HG03457 (cell line): ENCODE results near the gene PLTP.

Source experiments
- ATAC-seq: cut with Tn5 transposase; IDR thresholded peaks from one replicate; pipeline ENCODE4 v1.9.1; 2021; ENCODE audit warnings: moderate number of reproducible peaks; ENCODE audit not compliant: unreplicated experiment

Gene PLTP

DNA sequence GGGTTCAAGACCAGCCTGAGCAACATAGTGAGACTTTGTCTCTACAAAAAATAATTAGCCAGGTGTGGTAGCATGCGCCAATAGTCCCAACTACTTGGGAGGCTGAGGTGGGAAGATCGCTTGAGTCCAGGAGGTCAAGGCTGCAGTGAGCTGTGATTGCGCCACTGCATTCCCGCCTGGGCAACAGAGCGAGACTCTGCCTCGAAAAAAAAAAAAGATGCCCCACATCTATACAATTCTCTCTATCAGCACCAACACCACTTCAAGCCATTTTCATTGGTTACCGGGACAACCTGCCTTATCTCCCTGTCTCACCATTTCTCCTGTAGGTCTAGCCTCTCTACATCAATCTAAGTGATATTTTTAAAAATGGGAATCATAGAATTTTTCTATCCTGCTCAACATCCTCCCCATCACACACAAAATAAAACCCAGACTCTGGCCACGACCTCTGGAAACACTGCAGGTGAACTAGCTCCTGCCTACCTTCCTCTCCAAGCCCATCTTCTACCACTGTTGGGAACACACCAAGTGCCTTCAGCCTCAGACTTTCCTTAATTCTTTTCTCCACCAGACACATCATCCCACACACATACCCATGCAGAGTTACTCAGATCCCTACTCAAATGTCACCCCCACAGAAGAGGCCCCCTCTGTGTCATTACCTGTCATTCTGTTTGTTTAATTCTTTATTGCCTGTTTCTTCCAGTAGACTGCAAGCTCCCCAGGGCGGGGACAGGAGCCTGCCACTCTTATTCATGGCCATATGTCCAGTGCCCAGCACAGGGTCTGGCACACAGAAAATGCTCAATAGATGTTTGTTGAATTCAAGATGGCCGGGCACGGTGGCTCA, 9.6 kb upstream of the PLTP start:
- no peak for ATAC-seq

GRCh38 chr20:45920462-45921336, 8.7 kb upstream of the PLTP start:
- no peak for ATAC-seq

DNA sequence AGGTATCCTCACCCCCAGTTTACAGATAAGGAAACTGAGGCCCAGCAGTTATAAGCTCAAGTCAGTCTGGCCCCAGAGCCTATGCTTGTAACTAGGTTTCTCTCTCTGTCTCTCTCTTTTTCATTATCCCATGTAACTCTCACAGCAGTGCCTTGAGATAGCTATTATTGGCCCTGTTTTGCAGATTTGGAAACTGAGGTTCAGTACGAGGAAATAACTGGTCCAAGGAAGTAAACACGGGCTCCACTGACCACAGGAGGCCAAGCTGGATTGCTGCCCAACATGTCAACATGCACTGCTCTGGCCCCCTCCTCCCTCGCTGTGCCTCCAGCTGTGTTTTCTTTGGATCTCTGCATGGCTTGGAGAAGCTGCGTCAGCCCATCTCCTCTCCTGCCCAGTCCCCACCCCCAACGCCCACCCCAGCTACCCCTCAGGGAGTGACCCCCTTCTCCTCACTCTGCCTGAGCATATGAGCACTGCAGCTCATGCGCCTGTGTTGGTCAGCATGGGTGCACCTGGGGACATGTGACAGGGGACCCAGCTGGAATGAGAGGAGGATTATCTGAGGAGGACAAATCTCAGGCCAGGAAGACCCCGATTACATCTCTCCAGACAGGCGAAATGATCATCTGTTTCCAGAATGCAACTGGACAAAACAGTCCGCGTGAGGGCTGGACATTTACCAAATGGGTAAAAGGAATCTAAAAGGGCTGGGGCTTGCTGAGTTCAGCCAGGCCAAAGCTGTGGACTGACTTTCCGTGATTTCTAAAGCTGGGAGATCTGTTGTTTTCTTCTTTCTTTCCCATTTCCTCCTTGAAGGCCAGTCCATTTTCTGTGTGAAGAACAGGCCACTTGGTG, 7.8 kb upstream of the PLTP start:
- ATAC-seq = no peak

GRCh38 chr20:45918779-45919537, 7.0 kb upstream of the PLTP start:
- ATAC-seq = no peak

DNA sequence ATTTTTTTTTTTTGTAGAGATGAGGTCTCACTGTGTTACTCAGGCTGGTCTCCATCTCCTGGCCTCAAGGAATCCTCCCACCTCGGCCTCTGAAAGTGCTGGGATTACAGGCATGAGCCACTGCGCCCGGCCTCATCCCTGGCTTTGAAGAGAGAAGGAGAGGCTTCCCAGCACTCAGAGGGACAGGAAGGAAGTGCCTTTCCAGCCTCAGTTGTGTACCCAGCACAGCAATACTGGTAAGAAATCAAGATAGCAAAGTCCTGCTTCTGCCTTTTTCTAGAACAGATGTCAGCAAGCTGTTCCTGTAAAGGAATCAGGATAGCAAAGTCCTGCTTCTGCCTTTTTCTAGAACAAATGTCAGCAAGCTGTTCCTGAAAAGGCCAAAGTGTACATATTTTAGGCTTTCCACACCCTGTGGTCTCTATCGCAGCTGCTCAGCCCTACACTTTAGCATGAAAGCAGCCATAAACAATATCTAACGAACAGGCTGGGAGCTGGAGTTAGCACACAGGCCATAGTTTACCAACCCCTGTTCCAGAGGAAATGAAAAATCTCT, 6.3 kb upstream of the PLTP start:
- no peak for ATAC-seq

DNA sequence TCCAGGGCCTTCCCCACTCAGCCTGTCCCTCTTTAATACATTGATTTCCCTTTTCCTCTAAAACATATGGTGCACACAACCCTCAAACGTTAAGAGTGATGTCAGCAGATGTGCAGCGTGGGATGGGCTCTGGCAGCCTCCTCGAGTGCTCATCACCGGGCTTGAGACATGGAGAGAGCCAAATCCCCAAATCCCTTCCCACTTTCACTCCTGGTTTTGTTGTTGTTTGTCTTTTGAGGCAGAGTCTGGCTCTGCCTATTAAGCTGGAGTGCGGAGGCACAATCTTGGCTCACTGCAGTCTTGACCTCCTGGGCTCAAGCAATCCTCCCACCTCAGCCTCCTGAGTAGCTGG, 5.8 kb upstream of the PLTP start:
- no peak for ATAC-seq

DNA sequence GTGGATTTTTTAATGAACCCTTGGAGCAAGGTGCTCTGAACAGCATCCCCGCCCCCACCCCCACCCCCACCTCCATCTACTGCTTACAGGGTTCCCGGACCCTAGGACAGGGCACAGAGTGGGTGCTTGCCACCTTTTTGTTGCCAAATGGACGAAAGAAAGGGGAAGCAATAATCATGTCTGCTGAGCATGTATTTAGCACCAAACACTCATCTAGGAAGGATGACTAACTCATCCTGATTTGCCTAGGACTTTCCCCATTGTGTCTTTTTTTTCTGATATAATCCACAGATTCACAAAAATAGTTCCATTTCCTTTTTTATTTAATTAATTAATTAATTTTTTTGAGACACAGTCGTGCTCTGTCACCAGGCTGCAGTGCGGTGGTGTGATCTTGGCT, 1.2 kb upstream of the PLTP start:
- no peak for ATAC-seq

- no peak for ATAC-seq
Observed at GRCh38 chr20:45912344-45912682, 358 bp upstream of the PLTP start.

DNA sequence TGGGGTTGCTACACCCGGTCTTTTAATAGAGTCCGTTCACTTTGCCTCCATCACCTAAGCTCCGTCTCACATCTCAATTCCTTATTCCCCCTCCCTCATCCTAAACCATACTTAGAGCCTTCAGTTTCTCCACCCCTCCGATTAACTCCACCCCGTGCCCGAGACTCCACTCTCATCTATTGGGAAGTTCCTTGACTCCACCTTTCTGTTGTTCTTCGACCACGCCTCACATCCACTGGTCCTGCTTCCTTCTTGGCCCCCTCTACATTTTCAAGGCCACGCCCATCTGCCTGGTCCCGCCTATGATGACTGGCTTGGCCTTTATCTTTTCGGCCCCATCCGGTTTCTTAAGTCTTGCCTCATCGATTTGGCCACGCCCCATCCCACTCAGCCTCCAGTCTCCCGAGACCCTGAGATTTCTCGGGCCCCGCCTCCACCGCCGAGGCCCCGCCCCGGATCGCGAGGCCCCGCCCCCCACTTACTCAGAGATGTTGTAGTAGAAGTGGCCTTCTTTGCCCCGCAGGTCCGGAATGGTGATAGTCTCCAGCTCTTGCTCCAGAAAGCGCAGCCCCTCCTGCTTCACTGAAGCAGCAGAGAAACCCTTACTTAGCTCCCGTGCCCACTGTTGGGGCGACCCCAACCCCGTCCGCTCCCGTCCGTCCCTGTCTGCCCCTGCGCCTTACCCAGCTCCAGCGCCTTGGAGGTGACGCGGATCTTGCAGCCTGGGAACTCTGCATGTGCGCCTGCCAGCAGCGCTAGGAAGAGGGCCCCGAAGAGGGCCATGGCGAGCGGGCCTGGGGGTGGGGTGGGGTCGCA, 1.1 kb downstream of the PLTP start:
- peak; percentile 72 for ATAC-seq

DNA sequence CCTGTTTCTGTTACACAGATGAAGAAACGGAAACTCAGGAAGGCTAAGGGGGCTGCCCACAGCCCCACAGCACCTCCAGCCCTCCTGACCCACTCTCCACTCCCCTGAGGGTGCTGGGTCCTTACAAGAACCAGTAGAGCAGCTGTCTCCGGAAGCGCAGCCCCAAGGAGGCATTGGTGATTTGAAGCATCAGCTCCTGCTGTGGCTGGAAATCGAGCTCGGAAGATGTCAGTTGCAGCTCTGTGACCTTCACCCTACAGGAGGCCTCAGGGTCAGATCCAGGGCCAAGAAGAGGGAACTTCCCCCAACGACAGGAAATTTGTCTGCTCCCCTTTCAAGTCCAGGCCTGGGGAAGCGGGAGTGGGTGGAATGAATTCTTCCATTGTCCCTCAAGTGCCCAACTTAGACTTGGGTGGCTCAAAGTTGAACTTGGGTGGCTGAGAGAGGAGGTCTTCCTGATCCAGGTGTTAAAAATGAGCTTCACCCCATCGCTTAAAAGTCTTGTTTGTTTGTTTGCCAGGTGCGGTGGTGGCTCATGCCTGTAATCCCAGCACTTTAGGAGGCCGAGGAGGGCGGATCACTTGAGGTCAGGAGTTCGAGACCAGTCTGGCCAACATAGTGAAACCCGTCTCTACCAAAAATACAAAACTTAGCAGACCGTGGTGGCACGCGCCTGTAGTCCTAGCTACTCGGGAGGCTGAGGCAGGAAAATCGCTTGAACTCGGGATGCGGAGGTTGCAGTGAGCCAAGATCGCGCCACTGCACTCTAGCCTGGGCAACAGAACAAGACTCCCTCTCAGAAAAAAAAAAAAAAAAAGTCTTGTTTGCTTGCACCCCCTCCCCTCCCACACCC, 1.9 kb downstream of the PLTP start:
- ATAC-seq = no peak

DNA sequence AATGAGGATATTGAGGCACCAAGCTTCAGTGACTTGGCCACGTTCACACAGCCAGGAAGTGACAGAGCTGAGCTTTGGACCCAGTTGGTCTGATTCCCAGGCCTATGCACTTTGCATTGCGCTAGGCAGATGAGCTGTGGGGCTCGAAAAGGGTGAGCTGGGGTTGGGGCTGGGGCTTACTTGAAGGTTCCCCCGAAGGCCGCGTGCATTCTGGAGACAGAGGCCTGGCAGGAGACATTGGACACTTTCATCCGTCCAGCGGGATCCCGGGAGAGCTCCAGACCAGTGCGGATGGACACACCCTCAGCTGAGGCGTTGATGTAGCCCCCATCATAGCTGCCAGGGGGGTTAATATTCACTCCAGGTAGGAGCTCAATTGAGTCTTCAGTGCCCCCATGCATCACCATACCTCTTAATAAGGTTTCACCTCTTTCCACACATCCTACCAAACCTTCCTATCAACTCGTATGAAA, 2.6 kb downstream of the PLTP start:
- no peak for ATAC-seq

DNA sequence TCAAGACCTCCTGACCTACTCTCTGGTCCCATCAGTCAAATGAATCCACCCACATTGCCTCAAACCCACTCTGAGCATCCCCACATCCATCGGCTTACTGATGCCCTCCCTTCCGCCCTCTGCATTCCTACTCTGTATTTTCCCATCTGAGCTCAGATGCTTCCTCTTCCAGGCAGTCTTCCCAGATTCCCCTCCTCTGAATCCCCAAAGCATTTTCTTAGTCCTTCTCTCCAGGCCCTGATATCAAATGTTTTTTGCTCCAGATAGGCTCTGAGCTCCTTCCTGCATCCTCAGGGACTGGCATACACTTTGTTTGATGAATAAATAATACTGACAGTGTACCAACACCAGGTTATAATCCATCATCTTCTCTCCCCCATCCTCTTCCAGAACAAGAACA, 3.9 kb downstream of the PLTP start:
- ATAC-seq = no peak

DNA sequence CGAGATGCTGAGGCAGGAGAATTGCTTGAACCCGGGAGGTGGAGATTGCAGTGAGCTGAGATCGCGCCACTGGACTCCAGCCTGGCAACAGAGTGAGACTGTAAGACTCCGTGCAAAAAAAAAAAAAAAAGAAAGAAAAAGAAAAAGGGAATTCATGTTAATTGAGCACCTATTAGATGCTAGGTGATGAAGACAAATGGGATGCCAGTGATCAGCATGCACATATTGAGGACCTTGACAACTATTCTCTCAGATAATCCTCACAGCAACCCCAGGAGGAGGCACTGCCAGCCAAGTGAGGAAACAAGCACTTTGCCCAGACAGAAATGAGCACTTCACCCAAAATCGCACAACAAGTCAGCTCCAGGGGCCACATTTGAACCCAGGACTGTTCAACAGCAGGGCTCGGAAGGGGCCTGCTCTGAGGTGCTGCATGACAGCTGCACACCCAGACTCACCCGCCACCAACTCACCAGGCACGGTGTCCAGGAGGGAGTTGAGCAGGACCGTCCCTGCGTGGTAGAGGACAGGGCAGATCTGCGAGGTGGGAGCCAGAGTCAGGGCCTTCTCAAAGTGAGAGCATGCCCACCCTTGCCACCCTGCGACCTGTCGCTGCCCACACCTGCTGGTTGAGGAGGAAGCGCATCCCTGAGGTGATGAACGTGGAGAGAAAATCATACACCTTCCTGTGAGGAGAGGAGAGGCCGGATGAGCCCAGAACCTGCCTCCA, 4.6 kb downstream of the PLTP start:
- ATAC-seq = no peak

- ATAC-seq = no peak
Observed at GRCh38 chr20:45905505-45906079, 6.4 kb downstream of the PLTP start.

DNA sequence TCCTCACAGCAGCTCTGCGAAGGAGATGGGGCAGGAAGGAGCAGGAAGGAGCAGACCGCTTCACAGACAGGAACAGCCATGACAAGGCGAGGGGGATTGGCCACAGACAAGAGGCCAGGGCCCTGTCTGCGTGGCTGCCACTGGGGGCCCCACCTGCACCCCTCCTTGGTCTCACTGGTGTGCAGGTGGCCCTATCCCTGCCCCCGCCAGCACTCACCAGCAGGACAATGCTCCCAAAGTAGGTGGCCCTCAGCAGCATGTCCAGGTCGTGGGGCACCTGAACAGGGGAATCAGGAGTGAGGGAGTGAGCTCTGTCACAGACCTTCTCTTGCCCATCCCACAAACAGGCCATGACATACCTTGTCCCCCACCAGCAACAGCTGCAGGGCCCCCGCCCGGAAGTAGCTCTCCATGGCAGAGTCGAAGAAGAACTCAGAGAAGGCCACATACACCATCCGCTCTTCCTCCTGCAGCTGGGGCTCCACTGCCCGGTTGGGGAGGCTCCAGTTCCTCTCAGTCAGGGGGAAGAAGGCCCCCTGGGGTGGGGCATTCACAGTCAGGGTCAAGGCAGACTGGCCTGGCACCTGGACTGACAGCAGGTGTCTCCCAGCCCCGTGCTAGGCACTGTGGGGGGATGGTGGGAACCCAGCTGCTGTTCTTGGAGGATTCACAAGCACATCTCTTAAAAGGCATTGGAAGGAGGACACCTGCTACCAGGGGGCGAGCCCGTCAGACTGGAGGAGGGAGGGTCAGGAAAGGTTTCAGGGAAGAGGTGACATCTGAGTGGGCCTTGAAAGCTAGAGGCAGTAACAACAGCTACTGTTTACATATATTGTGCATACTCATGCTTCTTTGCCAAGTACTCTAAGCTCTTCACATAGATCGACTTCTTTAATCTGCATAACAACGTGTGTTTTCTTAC, 7.1 kb downstream of the PLTP start:
- no peak for ATAC-seq

GRCh38 chr20:45902199-45902701, 9.7 kb downstream of the PLTP start:
- ATAC-seq = no peak
